Left ventricle myocardium inferior (tissue), 1 donor: ENCODE data around the gene PTCHD1. TPM values are rescaled to one million over a fixed set of nuclear protein-coding genes. Genes with fewer than 3 reads are reported as not detected.

Experiments used
- DNase-seq: peaks from one replicate; pipeline ENCODE4 v3.0.0-alpha.2; 2020
- H3K27ac ChIP-seq: fragments of 200-600 bp; replicated peaks from 2 replicates; pipeline ENCODE4 v1.8.0; 2021
- H3K27me3 ChIP-seq: fragments of 200-600 bp; 2 replicates; pipeline ENCODE4 v1.8.0; 2021; ENCODE audit warnings: low read depth
- H3K36me3 ChIP-seq: fragments of 200-600 bp; 2 replicates; pipeline ENCODE4 v1.8.0; 2021
- H3K4me1 ChIP-seq: fragments of 200-600 bp; 2 replicates; pipeline ENCODE4 v1.8.0; 2021
- H3K4me3 ChIP-seq: fragments of 200-600 bp; 2 replicates; pipeline ENCODE4 v1.8.0; 2021; ENCODE audit warnings: mild to moderate bottlenecking, moderate library complexity
- H3K9me3 ChIP-seq: fragments of 200-600 bp; replicated peaks from 2 replicates; pipeline ENCODE4 v1.8.0; 2021
- CTCF ChIP-seq: fragments of 200-600 bp; IDR thresholded peaks from 2 replicates; pipeline ENCODE4 v1.8.0; 2021; ENCODE audit warnings: antibody characterized with exemption, mild to moderate bottlenecking, borderline replicate concordance
- intact Hi-C: fragments of 100-400 bp; cut with micrococcal nuclease; formaldehyde crosslinking; loops from one replicate; pipeline ENCODE4 v1.11.0; 2022
- total RNA-seq: library from RNA; stranded (reverse); fragmentation: NEBNext Ultra II Directional; extraction: Animal tissue kit (Norgen Biotek cat#: 25700); gene quantifications from one replicate; pipeline ENCODE4 v1.2.1, GENCODE V29; 2021
- donor health status: DM: no; HTN: yes; CAD: no; lungs with severe emphysema.

Gene PTCHD1
- total RNA-seq, 1 donor from 2014 or later, result 0.22 TPM

- Histone ChIP-seq H3K4me3 (no peak overlapping the region), H3K36me3 (no peaks in the 10 kb centered on the region), H3K9me3 (no peaks in the 10 kb centered on the region), H3K4me1 (peaks cover 11% of the 10 kb centered on the region), H3K27ac (peak overlapping the region; percentile 54), H3K27me3 (no peaks in the 10 kb centered on the region)
- no peak for TF ChIP-seq CTCF
- intact Hi-C loops, result no loop called here
- DNase-seq, result no peak
Measured at GRCh38 chrX:23373129-23373804, 38.6 kb downstream of the PTCHD1 start.

- no peak for TF ChIP-seq CTCF
- Histone ChIP-seq H3K27ac (no peak overlapping the region), H3K27me3 (no peaks in the 10 kb centered on the region), H3K36me3 (no peaks in the 10 kb centered on the region), H3K4me3 (no peak overlapping the region), H3K9me3 (no peaks in the 10 kb centered on the region), H3K4me1 (peaks cover 11% of the 10 kb centered on the region)
- DNase-seq, result no peak
- intact Hi-C loops, result no loop called here
Measured at GRCh38 chrX:23374291-23374690, 39.6 kb downstream of the PTCHD1 start.

GRCh38 chrX:23376581-23376980 lies 41.9 kb downstream of the PTCHD1 start:
- Histone ChIP-seq H3K27ac (no peak overlapping the region), H3K9me3 (no peaks in the 10 kb centered on the region), H3K4me3 (no peak overlapping the region), H3K4me1 (peaks cover 11% of the 10 kb centered on the region), H3K27me3 (no peaks in the 10 kb centered on the region), H3K36me3 (no peaks in the 10 kb centered on the region)
- no peak for TF ChIP-seq CTCF
- no peak for DNase-seq
- intact Hi-C loops, result no loop called here

GRCh38 chrX:23380581-23380980 lies 45.9 kb downstream of the PTCHD1 start:
- no peaks in the 10 kb centered on the region for H3K4me1 ChIP-seq
- DNase-seq, result no peak
- no peak for TF ChIP-seq CTCF
- H3K27me3 ChIP-seq, result no peaks in the 10 kb centered on the region
- no peak overlapping the region for H3K4me3 ChIP-seq
- no peaks in the 10 kb centered on the region for H3K36me3 ChIP-seq
- intact Hi-C loops, result no loop called here
- H3K9me3 ChIP-seq, result no peaks in the 10 kb centered on the region
- no peak overlapping the region for H3K27ac ChIP-seq

- H3K36me3 ChIP-seq, result no peaks in the 10 kb centered on the region
- TF ChIP-seq CTCF, result no peak
- DNase-seq, result no peak
- no peaks in the 10 kb centered on the region for H3K4me1 ChIP-seq
- no peaks in the 10 kb centered on the region for H3K9me3 ChIP-seq
- H3K27me3 ChIP-seq, result no peaks in the 10 kb centered on the region
- intact Hi-C loops, result no loop called here
- H3K4me3 ChIP-seq, result no peak overlapping the region
- no peak overlapping the region for H3K27ac ChIP-seq
Measured at GRCh38 chrX:23381099-23382087, 46.7 kb downstream of the PTCHD1 start.
